ENCODE measurements around the gene DNAI1. TPM values are rescaled to one million over a fixed set of nuclear protein-coding genes. Genes with fewer than 3 reads are reported as not detected.

The DNAI1 gene
- polyA plus RNA-seq, 2 of the 4 experiments (the other 2 are of a cell fraction): 0.27 to 0.40 TPM

GRCh38 chr9:34568774-34569173 lies 110.2 kb downstream of the DNAI1 start (continued):
- TF ChIP-seq HEYL (CRISPR knock-in tag; IDR thresholded peaks at IDR 0.05) (no peak), MAZ (IDR thresholded peaks at IDR 0.05; ENCODE audit: borderline replicate concordance, low read depth, low read length) (no peak), ELK1 (IDR thresholded peaks at IDR 0.05; ENCODE audit: low read depth, low read length) (no peak), RAD21 (conservative IDR thresholded peaks at IDR 0.05 in 1 of 2, IDR thresholded peaks at IDR 0.05 in 1 of 2) (no peak), CHD2 (IDR thresholded peaks at IDR 0.05; ENCODE audit: low read length, partially characterized antibody) (no peak)

GRCh38 chr9:34570376-34570775 lies 111.8 kb downstream of the DNAI1 start:
- FAIRE-seq (no peak), DNase-seq (ENCODE audit: low read depth in 1 of 2, low spot score in 1 of 2) (no peak), ATAC-seq (no peak)
- H3K4me3 ChIP-seq: no peak overlapping the region
- CTCF ChIA-PET: interaction anchor here (0.6 to 6.6 kb wide), 9 partner anchors 9 to 823 kb away, joined by 3 to 59 read pairs (median 5); no protein-coding TSS in a partner anchor
- no peaks in the 10 kb centered on the region for H3K9me3 ChIP-seq
- POLR2A ChIA-PET: no interaction called here
- peak overlapping the region in 1 of 2 experiments; percentile 63; a peak in 1 of 6 replicates for H3K27ac ChIP-seq
- TF ChIP-seq ELK1 (IDR thresholded peaks at IDR 0.05; ENCODE audit: low read depth, low read length) (no peak), JUN (IDR thresholded peaks at IDR 0.05) (no peak), JUNB (IDR thresholded peaks at IDR 0.05) (no peak), KDM5A (IDR thresholded peaks at IDR 0.05) (no peak), BHLHE40 (IDR thresholded peaks at IDR 0.05; ENCODE audit: low read depth, low read length) (no peak), TP53 (CRISPR knock-in tag; IDR thresholded peaks at IDR 0.05) (no peak), EHMT2 (IDR thresholded peaks at IDR 0.05; ENCODE audit: low read depth) (no peak), ZSCAN20 (CRISPR knock-in tag; IDR thresholded peaks at IDR 0.05) (no peak), HOXA7 (CRISPR knock-in tag; IDR thresholded peaks at IDR 0.05) (no peak), HOXB5 (CRISPR knock-in tag; IDR thresholded peaks at IDR 0.05) (no peak), HMGXB4 (CRISPR knock-in tag; IDR thresholded peaks at IDR 0.05; ENCODE audit: borderline replicate concordance) (no peak), MAX (IDR thresholded peaks at IDR 0.05) (no peak), SREBF2 (IDR thresholded peaks at IDR 0.05) (no peak), NFE2L2 (conservative IDR thresholded peaks at IDR 0.05; ENCODE audit: low read length) (no peak), HES2 (IDR thresholded peaks at IDR 0.05) (no peak), SMC3 (IDR thresholded peaks at IDR 0.05) (no peak)
- H3K4me2 ChIP-seq: no peak overlapping the region
- peaks cover 20% of the 10 kb centered on the region for H3K4me1 ChIP-seq
- WGBS (ENCODE audit: missing lambda C conversion rate): 78% methylated on average over 11 of the region's 11 CpGs

Small RNA genes within 50 kb of the gene (small RNA-seq; reads per million reads assigned to genes)
- gene RN7SKP24: 0 to 4.7 (median 0) reads per million in 6 experiments

Other genes with a start within 250 kb of the DNAI1 start
- gene KIF24, start 129.5 kb upstream of the DNAI1 start, polyA plus RNA-seq (2011; rRNA removed): 4.3 and 4.4 TPM in 2 replicates
- 3.0 to 3.3 TPM (median 3.2 TPM) in 3 replicates for gene KIF24, start 129.5 kb upstream of the DNAI1 start, polyA plus RNA-seq (2017; fragmentation: RNase III; extraction: RNeasy Plus Mini Kit Qiagen cat#74134 plus additional on column Dnase treatment)
- gene NUDT2, start 129.2 kb upstream of the DNAI1 start, polyA plus RNA-seq (2011; rRNA removed): 26.4 and 26.8 TPM in 2 replicates
- 24.2 to 26.4 TPM (median 25.5 TPM) in 3 replicates for gene NUDT2, start 129.2 kb upstream of the DNAI1 start, polyA plus RNA-seq (2017; fragmentation: RNase III; extraction: RNeasy Plus Mini Kit Qiagen cat#74134 plus additional on column Dnase treatment)
- gene MYORG, start 81.9 kb upstream of the DNAI1 start, polyA plus RNA-seq (2011; rRNA removed): 2.2 and 3.7 TPM in 2 replicates
- 3.3 to 4.2 TPM (median 4.1 TPM) in 3 replicates for gene MYORG, start 81.9 kb upstream of the DNAI1 start, polyA plus RNA-seq (2017; fragmentation: RNase III; extraction: RNeasy Plus Mini Kit Qiagen cat#74134 plus additional on column Dnase treatment)
- gene FAM219A, start 235 bp upstream of the DNAI1 start, polyA plus RNA-seq (2011; rRNA removed): 8.1 and 10.4 TPM in 2 replicates
- gene FAM219A, start 235 bp upstream of the DNAI1 start, polyA plus RNA-seq (2017; fragmentation: RNase III; extraction: RNeasy Plus Mini Kit Qiagen cat#74134 plus additional on column Dnase treatment): 13.5 to 15.7 TPM (median 15.3 TPM) in 3 replicates
- 0.28 and 0.32 TPM in 2 replicates for gene ENHO, start 64.2 kb downstream of the DNAI1 start, polyA plus RNA-seq (2011; rRNA removed)
- 1.3 to 1.9 TPM (median 1.7 TPM) in 3 replicates for gene ENHO, start 64.2 kb downstream of the DNAI1 start, polyA plus RNA-seq (2017; fragmentation: RNase III; extraction: RNeasy Plus Mini Kit Qiagen cat#74134 plus additional on column Dnase treatment)
- not detected in 2 replicates for gene CNTFR, start 130.9 kb downstream of the DNAI1 start, polyA plus RNA-seq (2011; rRNA removed)
- 0.04 to 0.09 TPM in 2 of 3 replicates, not detected in the other for gene CNTFR, start 130.9 kb downstream of the DNAI1 start, polyA plus RNA-seq (2017; fragmentation: RNase III; extraction: RNeasy Plus Mini Kit Qiagen cat#74134 plus additional on column Dnase treatment)
- 40.8 and 46.5 TPM in 2 replicates for gene RPP25L, start 153.3 kb downstream of the DNAI1 start, polyA plus RNA-seq (2011; rRNA removed)
- gene RPP25L, start 153.3 kb downstream of the DNAI1 start, polyA plus RNA-seq (2017; fragmentation: RNase III; extraction: RNeasy Plus Mini Kit Qiagen cat#74134 plus additional on column Dnase treatment): 36.7 to 41.7 TPM (median 39.8 TPM) in 3 replicates
- 64.8 and 74.3 TPM in 2 replicates for gene DCTN3, start 161.7 kb downstream of the DNAI1 start, polyA plus RNA-seq (2011; rRNA removed)
- gene DCTN3, start 161.7 kb downstream of the DNAI1 start, polyA plus RNA-seq (2017; fragmentation: RNase III; extraction: RNeasy Plus Mini Kit Qiagen cat#74134 plus additional on column Dnase treatment): 92.9 to 97.4 TPM (median 96.3 TPM) in 3 replicates
- gene ARID3C, start 170.3 kb downstream of the DNAI1 start, polyA plus RNA-seq (2011; rRNA removed): 0.12 TPM in 1 of 2 replicates, not detected in the other
- gene ARID3C, start 170.3 kb downstream of the DNAI1 start, polyA plus RNA-seq (2017; fragmentation: RNase III; extraction: RNeasy Plus Mini Kit Qiagen cat#74134 plus additional on column Dnase treatment): 0.08 to 0.10 TPM (median 0.09 TPM) in 3 replicates
- gene SIGMAR1, start 179.0 kb downstream of the DNAI1 start, polyA plus RNA-seq (2011; rRNA removed): 64.6 and 95.4 TPM in 2 replicates
- gene SIGMAR1, start 179.0 kb downstream of the DNAI1 start, polyA plus RNA-seq (2017; fragmentation: RNase III; extraction: RNeasy Plus Mini Kit Qiagen cat#74134 plus additional on column Dnase treatment): 141 to 150 TPM (median 147 TPM) in 3 replicates
- 19.0 and 24.4 TPM in 2 replicates for gene GALT, start 187.9 kb downstream of the DNAI1 start, polyA plus RNA-seq (2011; rRNA removed)
- 24.7 to 31.9 TPM (median 28.4 TPM) in 3 replicates for gene GALT, start 187.9 kb downstream of the DNAI1 start, polyA plus RNA-seq (2017; fragmentation: RNase III; extraction: RNeasy Plus Mini Kit Qiagen cat#74134 plus additional on column Dnase treatment)
- 5.6 and 8.1 TPM in 2 replicates for gene IL11RA, start 193.4 kb downstream of the DNAI1 start, polyA plus RNA-seq (2011; rRNA removed)
- gene IL11RA, start 193.4 kb downstream of the DNAI1 start, polyA plus RNA-seq (2017; fragmentation: RNase III; extraction: RNeasy Plus Mini Kit Qiagen cat#74134 plus additional on column Dnase treatment): 5.1 to 7.8 TPM (median 6.8 TPM) in 3 replicates
- gene CCL27, start 203.9 kb downstream of the DNAI1 start, polyA plus RNA-seq (2011; rRNA removed): 0.26 and 0.27 TPM in 2 replicates
- 0.16 to 0.26 TPM (median 0.22 TPM) in 3 replicates for gene CCL27, start 203.9 kb downstream of the DNAI1 start, polyA plus RNA-seq (2017; fragmentation: RNase III; extraction: RNeasy Plus Mini Kit Qiagen cat#74134 plus additional on column Dnase treatment)
- gene CCL19, start 232.5 kb downstream of the DNAI1 start, polyA plus RNA-seq (2011; rRNA removed): not detected in 2 replicates
- gene CCL19, start 232.5 kb downstream of the DNAI1 start, polyA plus RNA-seq (2017; fragmentation: RNase III; extraction: RNeasy Plus Mini Kit Qiagen cat#74134 plus additional on column Dnase treatment): not detected in 3 replicates